ENCODE results near the gene PUS10. TPM values are rescaled to one million over a fixed set of nuclear protein-coding genes. Genes with fewer than 3 reads are reported as not detected.
"Not testable (repeated sequence)": the region's sequence is repeated elsewhere in the genome, so short reads cannot be mapped to it uniquely, and the experiment has no call there.

Gene PUS10
- total and polyA plus RNA-seq, 3 experiments from 2014 or later = 2.8 to 10.5 (median 10.0) TPM

GRCh38 chr2:60989259-60989658, 28.8 kb downstream of the PUS10 start:
- peaks cover 13 to 17% (median 16%) of the 10 kb centered on the region in 3 donors for H3K4me1 Mint-ChIP-seq
- no peak overlapping the region for H3K27ac Mint-ChIP-seq
- CTCF ChIA-PET = interaction anchor here (1.0 to 1.1 kb wide), 2 partner anchors 10 to 206 kb away, joined by 3 to 4 read pairs; no protein-coding TSS in a partner anchor
- H3K36me3 ChIP-seq (ENCODE audit: insufficient read depth, low read length) = no peaks in the 10 kb centered on the region
- H3K27me3 Mint-ChIP-seq = no peaks in the 10 kb centered on the region
- H3K4me3 ChIP-seq (ENCODE audit: low read length) = no peak overlapping the region
- H3K27me3 ChIP-seq (ENCODE audit: insufficient read depth, low read length, poor library complexity, severe bottlenecking) = no peaks in the 10 kb centered on the region
- H3K4me1 ChIP-seq (ENCODE audit: insufficient read depth, low read length) = peaks cover 8% of the 10 kb centered on the region
- H3K9me3 ChIP-seq (ENCODE audit: low read length) = no peaks in the 10 kb centered on the region
- no peak for DNase-seq
- H3K27ac ChIP-seq (ENCODE audit: low read depth, low read length) = no peak overlapping the region
- H3K36me3 Mint-ChIP-seq = peaks cover 5 to 17% (median 9%) of the 10 kb centered on the region in 3 donors
- POLR2A ChIA-PET = no interaction called here
- no peak overlapping the region for H3K4me3 Mint-ChIP-seq
- H3K9me3 Mint-ChIP-seq = peaks cover 0 to 11% (median 7%) of the 10 kb centered on the region in 5 donors

- H3K4me1 ChIP-seq (ENCODE audit: insufficient read depth, low read length); H3K4me3 ChIP-seq (ENCODE audit: low read length); H3K4me3 Mint-ChIP-seq; H3K27ac Mint-ChIP-seq; H3K27ac ChIP-seq (ENCODE audit: low read depth, low read length); H3K4me1 Mint-ChIP-seq; H3K27me3 Mint-ChIP-seq; DNase-seq; H3K27me3 ChIP-seq (ENCODE audit: insufficient read depth, low read length, poor library complexity, severe bottlenecking); POLR2A ChIA-PET; H3K9me3 ChIP-seq (ENCODE audit: low read length); H3K36me3 ChIP-seq (ENCODE audit: insufficient read depth, low read length); CTCF ChIA-PET: not testable (repeated sequence)
- peaks cover 4 to 13% (median 8%) of the 10 kb centered on the region in 3 donors for H3K36me3 Mint-ChIP-seq
- peaks cover 0 to 11% (median 7%) of the 10 kb centered on the region in 5 donors for H3K9me3 Mint-ChIP-seq
These were observed 30.4 kb downstream of the PUS10 start for GRCh38 chr2:60987656-60988055.

DNA sequence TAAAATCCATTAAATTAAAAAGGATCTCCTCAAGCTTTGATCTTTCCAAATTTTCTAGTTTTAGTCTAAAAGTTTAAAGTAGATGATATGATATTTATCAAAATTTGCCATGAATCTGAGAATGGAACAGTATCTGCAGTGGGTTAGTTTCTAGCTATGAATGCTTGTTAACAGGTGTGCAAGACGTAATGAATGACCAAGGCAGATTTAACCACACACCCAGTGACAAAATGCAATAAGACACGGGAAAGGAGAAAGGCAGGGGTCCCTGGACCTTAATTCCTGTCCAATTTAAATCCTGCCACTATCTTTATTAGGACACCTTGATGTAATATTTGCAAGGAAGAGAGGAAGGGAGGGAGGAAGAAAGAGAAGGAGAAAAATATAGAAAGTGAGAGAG, 31.0 kb downstream of the PUS10 start:
- no peaks in the 10 kb centered on the region for H3K27me3 Mint-ChIP-seq
- Histone ChIP-seq H3K4me3 (ENCODE audit: low read length) (no peak overlapping the region), H3K36me3 (ENCODE audit: insufficient read depth, low read length) (no peaks in the 10 kb centered on the region), H3K27me3 (ENCODE audit: insufficient read depth, low read length, poor library complexity, severe bottlenecking) (no peaks in the 10 kb centered on the region), H3K9me3 (ENCODE audit: low read length) (no peaks in the 10 kb centered on the region), H3K27ac (ENCODE audit: low read depth, low read length) (no peak overlapping the region), H3K4me1 (ENCODE audit: insufficient read depth, low read length) (no peaks in the 10 kb centered on the region)
- ChIA-PET POLR2A (no interaction called here), CTCF (interaction anchor here (1.0 kb wide), 1 partner anchor 12 kb away, joined by 3 read pairs; no protein-coding TSS in a partner anchor)
- H3K36me3 Mint-ChIP-seq = peaks cover 3 to 11% (median 7%) of the 10 kb centered on the region in 3 donors
- H3K9me3 Mint-ChIP-seq = peaks cover 0 to 10% (median 7%) of the 10 kb centered on the region in 5 donors
- no peak overlapping the region for H3K4me3 Mint-ChIP-seq
- H3K4me1 Mint-ChIP-seq = peaks cover 0 to 3% (median under 1%) of the 10 kb centered on the region in 3 donors
- DNase-seq = no peak
- H3K27ac Mint-ChIP-seq = no peak overlapping the region

- POLR2A ChIA-PET = no interaction called here
- Histone ChIP-seq H3K36me3 (ENCODE audit: insufficient read depth, low read length) (no peaks in the 10 kb centered on the region), H3K27me3 (ENCODE audit: insufficient read depth, low read length, poor library complexity, severe bottlenecking) (no peaks in the 10 kb centered on the region), H3K4me1 (ENCODE audit: insufficient read depth, low read length) (no peaks in the 10 kb centered on the region), H3K4me3 (ENCODE audit: low read length) (no peak overlapping the region), H3K27ac (ENCODE audit: low read depth, low read length) (no peak overlapping the region), H3K9me3 (ENCODE audit: low read length) (no peaks in the 10 kb centered on the region)
- no peak for DNase-seq
- Mint-ChIP-seq H3K27ac (no peak overlapping the region), H3K36me3 (peaks cover 0 to 2% (median 0%) of the 10 kb centered on the region in 3 donors), H3K4me1 (peaks cover 1 to 8% (median 7%) of the 10 kb centered on the region in 3 donors), H3K27me3 (no peaks in the 10 kb centered on the region), H3K4me3 (no peak overlapping the region), H3K9me3 (no peaks in the 10 kb centered on the region)
- CTCF ChIA-PET = no interaction called here
These were observed 33.3 kb downstream of the PUS10 start for GRCh38 chr2:60984720-60985119.

DNA sequence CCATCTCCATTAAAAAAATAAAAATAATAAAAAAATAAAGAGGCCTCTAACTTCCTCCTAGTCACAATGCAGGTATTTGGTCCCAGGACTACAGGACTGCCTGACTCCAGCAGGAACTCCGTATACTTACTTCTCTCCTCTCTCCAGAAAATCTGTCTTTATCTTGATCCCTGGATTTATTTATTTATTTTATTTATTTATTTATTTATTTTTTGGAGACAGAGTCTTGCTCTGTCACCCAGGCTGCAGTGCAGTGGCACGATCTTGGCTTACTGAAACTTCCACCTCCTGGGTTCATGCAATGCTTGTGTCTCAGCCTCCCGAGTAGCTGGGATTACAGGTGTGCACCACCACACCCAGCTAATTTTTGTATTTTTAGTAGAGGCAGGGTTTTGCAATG, 36.0 kb downstream of the PUS10 start:
- H3K36me3 Mint-ChIP-seq; H3K27ac Mint-ChIP-seq; H3K9me3 ChIP-seq (ENCODE audit: low read length); H3K27ac ChIP-seq (ENCODE audit: low read depth, low read length); H3K4me3 Mint-ChIP-seq; POLR2A ChIA-PET; CTCF ChIA-PET; H3K4me3 ChIP-seq (ENCODE audit: low read length); H3K36me3 ChIP-seq (ENCODE audit: insufficient read depth, low read length); DNase-seq; H3K9me3 Mint-ChIP-seq; H3K27me3 ChIP-seq (ENCODE audit: insufficient read depth, low read length, poor library complexity, severe bottlenecking); H3K4me1 ChIP-seq (ENCODE audit: insufficient read depth, low read length); H3K27me3 Mint-ChIP-seq: not testable (repeated sequence)
- H3K4me1 Mint-ChIP-seq = peaks cover 3 to 21% (median 14%) of the 10 kb centered on the region in 3 donors

GRCh38 chr2:60980071-60980815, 37.8 kb downstream of the PUS10 start:
- ChIA-PET CTCF (no interaction called here), POLR2A (no interaction called here)
- H3K27ac ChIP-seq (ENCODE audit: low read depth, low read length) = no peak overlapping the region

GRCh38 chr2:60979231-60979630, 38.8 kb downstream of the PUS10 start:
- Mint-ChIP-seq H3K36me3 (peaks cover 0 to 2% (median 0%) of the 10 kb centered on the region in 3 donors), H3K4me3 (no peak overlapping the region), H3K9me3 (no peaks in the 10 kb centered on the region), H3K27me3 (no peaks in the 10 kb centered on the region), H3K4me1 (peaks cover 7 to 28% (median 21%) of the 10 kb centered on the region in 3 donors), H3K27ac (no peak overlapping the region)
- Histone ChIP-seq H3K27ac (ENCODE audit: low read depth, low read length) (no peak overlapping the region), H3K36me3 (ENCODE audit: insufficient read depth, low read length) (no peaks in the 10 kb centered on the region), H3K4me1 (ENCODE audit: insufficient read depth, low read length) (no peaks in the 10 kb centered on the region), H3K4me3 (ENCODE audit: low read length) (no peak overlapping the region), H3K9me3 (ENCODE audit: low read length) (no peaks in the 10 kb centered on the region), H3K27me3 (ENCODE audit: insufficient read depth, low read length, poor library complexity, severe bottlenecking) (no peaks in the 10 kb centered on the region)
- POLR2A ChIA-PET = no interaction called here
- CTCF ChIA-PET = no interaction called here
- DNase-seq = no peak

More at GRCh38 chr2:60980071-60980815, 37.8 kb downstream of the PUS10 start:
- Mint-ChIP-seq H3K27ac (peak overlapping the region in 2 of 8 donors; percentile 2 to 21), H3K4me3 (no peak overlapping the region), H3K9me3 (no peaks in the 10 kb centered on the region), H3K36me3 (peaks cover 0 to 2% (median 0%) of the 10 kb centered on the region in 3 donors), H3K27me3 (no peaks in the 10 kb centered on the region), H3K4me1 (peaks cover 7 to 28% (median 21%) of the 10 kb centered on the region in 3 donors)
- no peak for DNase-seq
- Histone ChIP-seq H3K4me3 (ENCODE audit: low read length) (no peak overlapping the region), H3K4me1 (ENCODE audit: insufficient read depth, low read length) (no peaks in the 10 kb centered on the region), H3K27me3 (ENCODE audit: insufficient read depth, low read length, poor library complexity, severe bottlenecking) (no peaks in the 10 kb centered on the region), H3K9me3 (ENCODE audit: low read length) (no peaks in the 10 kb centered on the region), H3K36me3 (ENCODE audit: insufficient read depth, low read length) (no peaks in the 10 kb centered on the region)

DNA sequence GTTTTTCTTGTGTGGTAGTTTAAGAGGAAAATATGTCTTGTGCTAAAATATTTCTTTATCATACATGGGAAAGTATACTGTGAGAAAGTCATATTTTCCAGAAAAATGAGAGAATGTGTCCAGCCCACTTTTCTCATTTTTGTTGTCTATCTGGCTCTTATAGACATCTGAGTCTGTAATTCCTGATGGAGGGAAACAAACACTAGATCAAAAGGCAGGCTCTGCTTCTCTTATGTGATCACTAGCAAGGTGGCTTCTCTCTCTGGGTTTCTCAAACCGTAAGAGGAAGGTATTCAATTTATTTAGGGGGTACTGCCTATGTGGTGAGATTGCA, 40.5 kb downstream of the PUS10 start:
- DNase-seq = no peak
- CTCF ChIA-PET = no interaction called here
- Histone ChIP-seq H3K36me3 (ENCODE audit: insufficient read depth, low read length) (no peaks in the 10 kb centered on the region), H3K4me1 (ENCODE audit: insufficient read depth, low read length) (no peaks in the 10 kb centered on the region), H3K4me3 (ENCODE audit: low read length) (no peak overlapping the region), H3K9me3 (ENCODE audit: low read length) (no peaks in the 10 kb centered on the region), H3K27me3 (ENCODE audit: insufficient read depth, low read length, poor library complexity, severe bottlenecking) (no peaks in the 10 kb centered on the region), H3K27ac (ENCODE audit: low read depth, low read length) (no peak overlapping the region)
- Mint-ChIP-seq H3K36me3 (peaks cover 0 to 2% (median 0%) of the 10 kb centered on the region in 3 donors), H3K9me3 (no peaks in the 10 kb centered on the region), H3K27ac (peak overlapping the region in 2 of 8 donors; percentile 40 to 63), H3K4me3 (no peak overlapping the region), H3K4me1 (peaks cover 7 to 28% (median 22%) of the 10 kb centered on the region in 3 donors), H3K27me3 (no peaks in the 10 kb centered on the region)
- POLR2A ChIA-PET = no interaction called here

Measured in CD8-positive, alpha-beta memory T cell (primary cell).